Common myeloid progenitor, CD34-positive (primary cell): Measurements from ENCODE around the gene SDHB.

Experiments
- CTCF ChIA-PET: fragments of 350-600 bp; sonication (Branson Sonifier 250); formaldehyde crosslinking; loops from one replicate; lab custom pipeline; 2021; ENCODE audit warnings: antibody characterized with exemption; lab: Charles Lee
- POLR2A ChIA-PET: fragments of 350-600 bp; sonication (Branson Sonifier 250); formaldehyde crosslinking; loops from one replicate; lab custom pipeline; 2021; ENCODE audit warnings: antibody characterized with exemption; lab: Charles Lee
- DNase-seq, 3 donors: peaks; one replicate each; pipeline versions ENCODE4 v3.0.0 to v3.0.0-alpha.2; 2013
- H3K27ac ChIP-seq, 2 experiments: 1 replicate in 1 of 2; 2 replicates in 1 of 2; pipeline ENCODE4 v1.7.0; 2013; ENCODE audit warnings: inconsistent platforms in 2 of 2, low read length in 2 of 2, mild to moderate bottlenecking in 2 of 2, low read depth in 1 of 2, moderate library complexity in 1 of 2; ENCODE audit not compliant: severe bottlenecking in 2 of 2, insufficient read depth in 1 of 2, poor library complexity in 1 of 2
- H3K27me3 ChIP-seq, 5 experiments: replicated peaks in 2 of 5; 1 replicate in 3 of 5; 2 replicates in 2 of 5; pipeline versions ENCODE4 v1.6.1 to v1.7.0; 2013; ENCODE audit warnings: low read length in 4 of 5, mild to moderate bottlenecking in 2 of 5, moderate library complexity in 2 of 5, inconsistent platforms in 1 of 5; ENCODE audit not compliant: insufficient read depth in 5 of 5, control insufficient read depth in 4 of 5
- H3K36me3 ChIP-seq, 4 experiments: 1 replicate in 2 of 4; 2 replicates in 2 of 4; pipeline versions ENCODE4 v1.6.1 to v1.7.0; 2013; ENCODE audit warnings: low read length in 3 of 4, control low read depth in 1 of 4, mild to moderate bottlenecking in 1 of 4; ENCODE audit not compliant: control insufficient read depth in 4 of 4, insufficient read depth in 4 of 4
- H3K4me1 ChIP-seq, 4 experiments: 1 replicate in 3 of 4; 2 replicates in 1 of 4; pipeline versions ENCODE4 v1.6.1 to v1.7.1; 2013; ENCODE audit warnings: low read length in 3 of 4, mild to moderate bottlenecking in 3 of 4, control low read depth in 1 of 4, inconsistent platforms in 1 of 4, moderate library complexity in 1 of 4; ENCODE audit not compliant: control insufficient read depth in 4 of 4, insufficient read depth in 4 of 4; ENCODE audit errors: control extremely low read depth in 1 of 4
- H3K4me3 ChIP-seq, 7 experiments: 1 replicate in 4 of 7; 2 replicates in 3 of 7; pipeline versions ENCODE4 v1.5.1 to v1.7.0; 2013; ENCODE audit warnings: mild to moderate bottlenecking in 7 of 7, low read length in 6 of 7, moderate library complexity in 6 of 7, inconsistent platforms in 2 of 7, low read depth in 2 of 7, control low read depth in 1 of 7; ENCODE audit not compliant: insufficient read depth in 4 of 7, control insufficient read depth in 1 of 7; ENCODE audit errors: extremely low read depth in 1 of 7
- H3K9me3 ChIP-seq, 5 experiments: 1 replicate in 4 of 5; 2 replicates in 1 of 5; pipeline versions ENCODE4 v1.6.1 to v1.7.1; 2013; ENCODE audit warnings: low read length in 4 of 5, mild to moderate bottlenecking in 2 of 5, inconsistent platforms in 1 of 5, low read depth in 1 of 5, moderate library complexity in 1 of 5; ENCODE audit not compliant: control insufficient read depth in 4 of 5, insufficient read depth in 2 of 5; ENCODE audit errors: control extremely low read depth in 1 of 5
- WGBS: methylation state at CpG from one replicate; pipeline ENCODE4 v1.1.5; 2013; ENCODE audit not compliant: insufficient coverage; 5-methylcytosine and 5-hydroxymethylcytosine counted together

Gene SDHB

DNA sequence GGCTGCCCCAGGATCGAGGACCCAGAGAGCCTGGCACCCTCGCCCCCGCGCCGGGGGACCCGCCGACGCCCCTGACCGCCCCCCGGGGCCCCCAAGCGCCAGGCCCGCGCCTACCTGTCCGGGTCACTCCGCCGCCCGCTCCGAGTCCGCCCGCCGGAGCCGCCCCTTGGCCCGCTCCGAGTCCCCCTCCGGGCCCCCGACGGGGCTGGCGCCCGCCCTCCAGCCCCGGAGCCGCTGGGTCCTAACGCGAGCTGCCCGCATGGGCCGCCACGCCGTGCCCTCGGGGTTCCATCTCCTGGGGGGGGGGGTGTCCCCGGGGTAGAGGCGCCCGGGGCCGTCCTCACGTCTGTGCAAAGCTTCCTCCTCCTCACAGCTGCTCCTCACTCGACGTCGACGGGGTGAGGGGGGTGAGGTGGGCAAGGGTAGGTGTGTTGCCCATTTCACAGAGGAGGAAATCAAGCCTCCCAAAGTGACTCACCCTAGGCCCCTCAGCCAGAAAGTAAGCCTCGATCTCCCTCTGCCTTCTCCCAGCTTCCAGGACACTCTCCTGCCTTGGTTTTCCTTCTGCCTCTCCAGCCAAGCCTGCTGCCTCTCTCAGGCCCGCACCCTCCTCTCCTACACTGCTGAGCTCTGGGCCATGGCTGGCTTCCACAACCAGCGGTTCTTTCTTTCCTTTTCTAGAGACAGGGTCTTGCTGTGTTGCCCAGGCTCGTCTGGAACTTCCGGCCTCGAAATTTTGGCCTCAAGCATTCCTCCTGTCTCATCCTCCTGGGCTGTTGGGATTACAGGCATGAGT lies 73.2 kb downstream of the SDHB start, which contains the start of gene MFAP2:
TSS of gene MFAP2 (minus strand) at position 148 of the 796 bp plus-strand sequence. CDS start 2,347 bp downstream, outside the sequence.
- Histone ChIP-seq H3K9me3 (no peaks in the 10 kb centered on the region), H3K4me1 (peaks cover 0 to 43% (median 35%) of the 10 kb centered on the region in 4 experiments), H3K27ac (no peak within 1 kb of the TSS), H3K27me3 (peaks cover 0 to 14% (median 3%) of the 10 kb centered on the region in 5 experiments), H3K36me3 (peaks cover 0 to 1% (median under 1%) of the 10 kb centered on the region in 4 experiments), H3K4me3 (peak within 1 kb of the TSS; percentile 10 to 80 (median 48))
- POLR2A ChIA-PET: interaction anchor here (0.9 to 1.1 kb wide), 2 partner anchors 12 to 34 kb away, joined by 3 to 5 read pairs; no protein-coding TSS in a partner anchor
- CTCF ChIA-PET: no interaction called here
- DNase-seq: peak in 2 of 3 donors; percentile 20 to 32
- 9% methylated on average over 35 of the region's 53 CpGs for WGBS

- Histone ChIP-seq H3K27ac (no peak overlapping the region), H3K4me3 (peak overlapping the region; percentile 10 to 80 (median 48)), H3K27me3 (peaks cover 0 to 14% (median 3%) of the 10 kb centered on the region in 5 experiments), H3K9me3 (no peaks in the 10 kb centered on the region), H3K4me1 (peaks cover 0 to 40% (median 32%) of the 10 kb centered on the region in 4 experiments), H3K36me3 (no peaks in the 10 kb centered on the region)
- ChIA-PET POLR2A (interaction anchor here (1.1 kb wide), 1 partner anchor 35 kb away, joined by 5 read pairs; no protein-coding TSS in a partner anchor), CTCF (interaction anchor here (0.8 to 2.0 kb wide), 7 partner anchors 10 to 66 kb away, joined by 3 to 8 read pairs (median 4); no protein-coding TSS in a partner anchor)
- peak in 2 of 3 donors; percentile 19 to 34 for DNase-seq
- 14% methylated on average over 28 of the region's 44 CpGs for WGBS
Observed at GRCh38 chr1:16979475-16980327, 74.1 kb downstream of the SDHB start.

GRCh38 chr1:16978567-16979474 lies 75.0 kb downstream of the SDHB start:
- Histone ChIP-seq H3K4me1 (peaks cover 0 to 38% (median 26%) of the 10 kb centered on the region in 4 experiments), H3K4me3 (peak overlapping the region in 3 of 7 experiments; percentile 20 to 80 (median 48)), H3K27me3 (peaks cover 0 to 14% (median 3%) of the 10 kb centered on the region in 5 experiments), H3K27ac (no peak overlapping the region), H3K9me3 (no peaks in the 10 kb centered on the region), H3K36me3 (no peaks in the 10 kb centered on the region)
- DNase-seq: peak; percentile 33 to 82 (median 77)
- WGBS: 40% methylated on average over 15 of the region's 20 CpGs
- POLR2A ChIA-PET: interaction anchor here (0.8 to 1.1 kb wide), 2 partner anchors 35 kb away, joined by 4 to 5 read pairs; no protein-coding TSS in a partner anchor
- CTCF ChIA-PET: interaction anchor here (0.7 to 2.0 kb wide), 10 partner anchors 11 to 67 kb away, joined by 3 to 8 read pairs (median 3); no protein-coding TSS in a partner anchor

- no peaks in the 10 kb centered on the region for H3K36me3 ChIP-seq
- H3K4me3 ChIP-seq: no peak overlapping the region
- no peak for DNase-seq
- CTCF ChIA-PET: interaction anchor here (0.7 to 2.0 kb wide), 6 partner anchors 11 to 68 kb away, joined by 3 to 8 read pairs (median 4); no protein-coding TSS in a partner anchor
- H3K27ac ChIP-seq: no peak overlapping the region
- peaks cover 0 to 14% (median 3%) of the 10 kb centered on the region in 5 experiments for H3K27me3 ChIP-seq
- POLR2A ChIA-PET: interaction anchor here (0.8 kb wide), 1 partner anchor 36 kb away, joined by 4 read pairs; no protein-coding TSS in a partner anchor
- H3K4me1 ChIP-seq: peaks cover 0 to 34% (median 25%) of the 10 kb centered on the region in 4 experiments
- WGBS: 93% methylated on average over 3 of the region's 4 CpGs
- H3K9me3 ChIP-seq: no peaks in the 10 kb centered on the region
Observed at GRCh38 chr1:16978139-16978538, 75.7 kb downstream of the SDHB start.

GRCh38 chr1:16977377-16977776 lies 76.5 kb downstream of the SDHB start:
- Histone ChIP-seq H3K4me3 (no peak overlapping the region), H3K27me3 (peaks cover 0 to 14% (median 3%) of the 10 kb centered on the region in 5 experiments), H3K4me1 (peaks cover 0 to 28% (median 23%) of the 10 kb centered on the region in 4 experiments), H3K9me3 (no peaks in the 10 kb centered on the region), H3K27ac (no peak overlapping the region), H3K36me3 (no peaks in the 10 kb centered on the region)
- WGBS: 98% methylated on average over 5 of the region's 5 CpGs
- ChIA-PET CTCF (interaction anchor here (1.1 to 2.0 kb wide), 3 partner anchors 13 to 68 kb away, joined by 3 to 8 read pairs (median 4); no protein-coding TSS in a partner anchor), POLR2A (no interaction called here)
- DNase-seq: no peak

GRCh38 chr1:16976966-16977365 lies 76.9 kb downstream of the SDHB start:
- Histone ChIP-seq H3K4me1 (peaks cover 0 to 28% (median 23%) of the 10 kb centered on the region in 4 experiments), H3K4me3 (no peak overlapping the region), H3K36me3 (no peaks in the 10 kb centered on the region), H3K27me3 (peaks cover 0 to 14% (median 3%) of the 10 kb centered on the region in 5 experiments), H3K27ac (no peak overlapping the region), H3K9me3 (no peaks in the 10 kb centered on the region)
- CTCF ChIA-PET: interaction anchor here (1.5 kb wide), 1 partner anchor 10 kb away, joined by 4 read pairs; no protein-coding TSS in a partner anchor
- POLR2A ChIA-PET: no interaction called here
- DNase-seq: no peak
- WGBS: 94% methylated on average over 15 of the region's 16 CpGs
